Astrocyte (in vitro differentiated cells and primary cell): ENCODE data around the gene GNB1. TPM values are rescaled to one million over a fixed set of nuclear protein-coding genes. Genes with fewer than 3 reads are reported as not detected.
A peak's percentile ranks its signal among the peaks of the same experiment; 100 is the strongest.
"Not testable (repeated sequence)": the region's sequence is repeated elsewhere in the genome, so short reads cannot be mapped to it uniquely, and the experiment has no call there.

Experiments used
- DNase-seq: peaks from one replicate; pipeline ENCODE4 v3.0.0-alpha.2; 2010; ENCODE audit warnings: low read depth
- FAIRE-seq: peaks from 2 replicates; lab custom pipeline; 2011; peaks lifted over from hg19 to GRCh38; lab: Jason Lieb, UNC
- H2AFZ ChIP-seq: 2 replicates; pipeline ENCODE4 v1.6.0; 2012; ENCODE audit warnings: low read depth, low read length, inconsistent platforms
- H3K27ac ChIP-seq: 2 replicates; pipeline ENCODE4 v1.5.1; 2011; ENCODE audit warnings: low read depth, low read length, inconsistent platforms
- H3K27me3 ChIP-seq: 2 replicates; pipeline ENCODE4 v1.6.0; 2011; ENCODE audit warnings: low read length, inconsistent platforms; ENCODE audit not compliant: insufficient read depth
- H3K36me3 ChIP-seq: 2 replicates; pipeline ENCODE4 v1.5.1; 2011; ENCODE audit warnings: low read length, inconsistent platforms; ENCODE audit not compliant: insufficient read depth
- H3K4me1 ChIP-seq: 2 replicates; pipeline ENCODE4 v1.5.1; 2011; ENCODE audit warnings: low read length, inconsistent platforms; ENCODE audit not compliant: insufficient read depth
- H3K4me2 ChIP-seq: 2 replicates; pipeline ENCODE4 v1.6.0; 2012; ENCODE audit warnings: low read length, inconsistent platforms
- H3K4me3 ChIP-seq: 2 replicates; pipeline ENCODE4 v1.5.1; 2011; ENCODE audit warnings: low read depth, mild to moderate bottlenecking, low read length, inconsistent platforms; ENCODE audit not compliant: insufficient read depth
- H3K79me2 ChIP-seq: 2 replicates; pipeline ENCODE4 v1.6.0; 2012; ENCODE audit warnings: mild to moderate bottlenecking, low read length, inconsistent platforms; ENCODE audit not compliant: insufficient read depth
- H3K9ac ChIP-seq: 2 replicates; pipeline ENCODE4 v1.6.0; 2012; ENCODE audit warnings: mild to moderate bottlenecking, low read length, inconsistent platforms
- H3K9me3 ChIP-seq: 2 replicates; pipeline ENCODE4 v1.5.1; 2012; ENCODE audit warnings: low read depth, mild to moderate bottlenecking, low read length, inconsistent platforms; ENCODE audit not compliant: insufficient read depth
- H4K20me1 ChIP-seq: 2 replicates; pipeline ENCODE4 v1.6.0; 2012; ENCODE audit warnings: low read length, inconsistent platforms; ENCODE audit not compliant: insufficient read depth
- H3K27ac Mint-ChIP-seq: one replicate; pipeline ENCODE4 v1.8.0; 2021; ENCODE audit warnings: mild to moderate bottlenecking, mixed read lengths; ENCODE audit not compliant: unreplicated experiment
- H3K27me3 Mint-ChIP-seq: one replicate; pipeline ENCODE4 v1.8.0; 2021; ENCODE audit warnings: low read depth, mixed read lengths; ENCODE audit not compliant: unreplicated experiment
- H3K36me3 Mint-ChIP-seq: one replicate; pipeline ENCODE4 v1.8.0; 2021; ENCODE audit warnings: low read depth, mixed read lengths; ENCODE audit not compliant: unreplicated experiment
- H3K4me1 Mint-ChIP-seq: one replicate; pipeline ENCODE4 v1.8.0; 2021; ENCODE audit warnings: low read depth, mixed read lengths; ENCODE audit not compliant: unreplicated experiment
- H3K4me3 Mint-ChIP-seq: one replicate; pipeline ENCODE4 v1.8.0; 2021; ENCODE audit warnings: mild to moderate bottlenecking, moderate library complexity, mixed read lengths; ENCODE audit not compliant: unreplicated experiment
- H3K9me3 Mint-ChIP-seq: one replicate; pipeline ENCODE4 v1.8.0; 2021; ENCODE audit warnings: mild to moderate bottlenecking, mixed read lengths; ENCODE audit not compliant: unreplicated experiment
- CTCF ChIP-seq: IDR thresholded peaks from 2 replicates; pipeline ENCODE4 v1.5.1; 2011; ENCODE audit warnings: low read depth, mild to moderate bottlenecking, inconsistent platforms, low read length, moderate library complexity; ENCODE audit not compliant: insufficient read depth
- EZH2 ChIP-seq: IDR thresholded peaks from 2 replicates; pipeline ENCODE4 v1.6.1; 2012; ENCODE audit warnings: mild to moderate bottlenecking, low read length, inconsistent platforms; ENCODE audit not compliant: insufficient read depth
- total RNA-seq: library from RNA; stranded (reverse); gene quantifications from 2 replicates; pipeline ENCODE4 v1.2.1, GENCODE V29; 2021

The GNB1 gene
- total RNA-seq, 1 donor from 2014 or later = 602 TPM

DNA sequence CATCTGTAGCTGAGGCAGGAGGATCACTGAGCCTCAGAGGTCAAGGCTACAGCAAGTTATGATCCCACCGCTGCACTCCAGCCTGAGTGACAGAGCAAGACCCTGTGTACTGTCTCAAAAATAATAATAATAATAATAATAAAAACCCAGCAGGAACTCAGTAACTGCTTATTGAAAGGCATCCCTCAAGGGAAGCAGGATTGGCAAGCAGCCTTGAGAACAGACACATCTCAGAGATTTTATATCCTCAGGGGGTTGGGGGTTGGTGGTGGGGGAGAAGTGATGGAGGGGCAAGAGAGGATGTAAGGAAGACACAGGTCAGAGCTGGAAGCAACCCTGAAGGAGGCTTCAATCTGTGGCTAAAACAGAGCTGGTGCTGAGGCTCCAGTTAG, 29.6 kb downstream of the GNB1 start:
- Histone ChIP-seq H3K4me3 (no peak overlapping the region), H3K36me3 (peaks cover 3% of the 10 kb centered on the region), H3K4me2 (no peak overlapping the region), H3K9ac (no peak overlapping the region), H3K79me2 (peaks cover 100% of the 10 kb centered on the region), H2AFZ (no peak overlapping the region), H3K9me3 (no peaks in the 10 kb centered on the region), H3K27ac (no peak overlapping the region), H4K20me1 (peaks cover 100% of the 10 kb centered on the region), H3K4me1 (peaks cover 15% of the 10 kb centered on the region), H3K27me3 (no peaks in the 10 kb centered on the region)
- H3K4me3 Mint-ChIP-seq = no peak overlapping the region
- H3K27me3 Mint-ChIP-seq = no peaks in the 10 kb centered on the region
- H3K4me1 Mint-ChIP-seq = peaks cover 38% of the 10 kb centered on the region
- DNase-seq = no peak
- no peak for FAIRE-seq
- peaks cover 3% of the 10 kb centered on the region for H3K36me3 Mint-ChIP-seq
- no peak overlapping the region for H3K27ac Mint-ChIP-seq
- TF ChIP-seq EZH2 (no peak), CTCF (no peak)
- H3K9me3 Mint-ChIP-seq = no peaks in the 10 kb centered on the region

GRCh38 chr1:1859970-1860697, 30.8 kb downstream of the GNB1 start:
- not testable (repeated sequence) for H3K4me2 ChIP-seq

GRCh38 chr1:1858382-1859086, 32.4 kb downstream of the GNB1 start:
- Histone ChIP-seq H3K4me3 (no peak overlapping the region), H3K36me3 (peaks cover 3% of the 10 kb centered on the region), H2AFZ (no peak overlapping the region), H3K79me2 (peaks cover 99% of the 10 kb centered on the region), H3K9ac (peak overlapping the region; percentile 4), H3K27me3 (no peaks in the 10 kb centered on the region), H3K9me3 (no peaks in the 10 kb centered on the region), H3K27ac (peak overlapping the region; percentile 33), H3K4me1 (peaks cover 15% of the 10 kb centered on the region), H4K20me1 (peaks cover 100% of the 10 kb centered on the region), H3K4me2 (peak overlapping the region; percentile 68)
- Mint-ChIP-seq H3K9me3 (no peaks in the 10 kb centered on the region), H3K27ac (peak overlapping the region; percentile 91), H3K4me1 (peaks cover 36% of the 10 kb centered on the region), H3K4me3 (peak overlapping the region; percentile 40), H3K36me3 (peaks cover 5% of the 10 kb centered on the region), H3K27me3 (no peaks in the 10 kb centered on the region)
- DNase-seq (peak; percentile 73), FAIRE-seq (no peak)
- TF ChIP-seq CTCF = peak; percentile 28
- no peak for TF ChIP-seq EZH2

More at GRCh38 chr1:1859970-1860697, 30.8 kb downstream of the GNB1 start:
- H3K9me3 Mint-ChIP-seq, H3K4me3 ChIP-seq, H2AFZ ChIP-seq, H3K27ac Mint-ChIP-seq, FAIRE-seq, H3K36me3 ChIP-seq, H3K27me3 ChIP-seq, DNase-seq, H3K36me3 Mint-ChIP-seq, H3K4me3 Mint-ChIP-seq, H3K9ac ChIP-seq, H3K27me3 Mint-ChIP-seq, H3K27ac ChIP-seq, H3K9me3 ChIP-seq: not testable (repeated sequence)
- H3K4me1 Mint-ChIP-seq = peaks cover 38% of the 10 kb centered on the region
- H3K79me2 ChIP-seq = peaks cover 99% of the 10 kb centered on the region
- H3K4me1 ChIP-seq = peaks cover 15% of the 10 kb centered on the region
- peaks cover 100% of the 10 kb centered on the region for H4K20me1 ChIP-seq
